ENCODE data around the gene ADAMTS10.

- TF ChIP-seq CTCF (IDR thresholded peaks at IDR 0.05; ENCODE audit: poor library complexity) (no peak), EZH2 (IDR thresholded peaks at IDR 0.05; ENCODE audit: borderline replicate concordance) (no peak)
Observed at GRCh38 chr19:8539621-8540149, 70.8 kb downstream of the ADAMTS10 start.
